IPS-20b (cell line): ENCODE results near the gene CAST.

ENCODE experiments used
- H3K27ac ChIP-seq: one replicate; pipeline ENCODE4 v1.5.1; 2013; ENCODE audit warnings: low read length
- H3K27me3 ChIP-seq: 2 replicates; pipeline ENCODE4 v1.6.1; 2013; ENCODE audit warnings: mild to moderate bottlenecking, low read length, inconsistent platforms; ENCODE audit not compliant: insufficient read depth
- H3K36me3 ChIP-seq: 2 replicates; pipeline ENCODE4 v1.6.1; 2013; ENCODE audit warnings: low read depth, mild to moderate bottlenecking, inconsistent platforms, low read length, moderate library complexity; ENCODE audit not compliant: insufficient read depth
- H3K4me1 ChIP-seq: 2 replicates; pipeline ENCODE4 v1.6.1; 2013; ENCODE audit warnings: mild to moderate bottlenecking, control low read depth, inconsistent platforms, low read length, moderate library complexity; ENCODE audit not compliant: insufficient read depth
- H3K4me3 ChIP-seq: 2 replicates; pipeline ENCODE4 v1.5.1; 2013; ENCODE audit warnings: mild to moderate bottlenecking, low read length, inconsistent platforms
- H3K9ac ChIP-seq: 2 replicates; pipeline ENCODE4 v1.6.1; 2013; ENCODE audit warnings: low read depth, mild to moderate bottlenecking, inconsistent platforms, low read length, moderate library complexity
- H3K9me3 ChIP-seq: 2 replicates; pipeline ENCODE4 v1.6.1; 2013; ENCODE audit warnings: mild to moderate bottlenecking, low read depth, low read length, inconsistent platforms; ENCODE audit not compliant: insufficient read depth

The CAST gene

GRCh38 chr5:96775050-96775449, 112.9 kb downstream of the CAST start:
- H3K9me3 ChIP-seq, result no peaks in the 10 kb centered on the region
- no peaks in the 10 kb centered on the region for H3K4me1 ChIP-seq
- no peaks in the 10 kb centered on the region for H3K27me3 ChIP-seq
- H3K4me3 ChIP-seq, result no peak overlapping the region
- no peak overlapping the region for H3K27ac ChIP-seq
- H3K9ac ChIP-seq, result no peak overlapping the region
- peaks cover 51% of the 10 kb centered on the region for H3K36me3 ChIP-seq

- no peaks in the 10 kb centered on the region for H3K4me1 ChIP-seq
- no peaks in the 10 kb centered on the region for H3K27me3 ChIP-seq
- no peak overlapping the region for H3K9ac ChIP-seq
- H3K27ac ChIP-seq, result no peak overlapping the region
- H3K9me3 ChIP-seq, result no peaks in the 10 kb centered on the region
- H3K36me3 ChIP-seq, result peaks cover 54% of the 10 kb centered on the region
- no peak overlapping the region for H3K4me3 ChIP-seq
Measured at GRCh38 chr5:96775689-96776088, 113.5 kb downstream of the CAST start.

- Histone ChIP-seq H3K9me3 (no peaks in the 10 kb centered on the region), H3K4me1 (no peaks in the 10 kb centered on the region), H3K27ac (no peak overlapping the region), H3K9ac (no peak overlapping the region), H3K4me3 (no peak overlapping the region), H3K27me3 (no peaks in the 10 kb centered on the region), H3K36me3 (peaks cover 53% of the 10 kb centered on the region)
Measured at GRCh38 chr5:96776621-96777020, 114.4 kb downstream of the CAST start.

- no peak overlapping the region for H3K27ac ChIP-seq
- no peaks in the 10 kb centered on the region for H3K4me1 ChIP-seq
- H3K9ac ChIP-seq, result no peak overlapping the region
- no peaks in the 10 kb centered on the region for H3K27me3 ChIP-seq
- no peak overlapping the region for H3K4me3 ChIP-seq
- H3K9me3 ChIP-seq, result no peaks in the 10 kb centered on the region; the same call in 1 of the 2 replicates
- peaks cover 50% of the 10 kb centered on the region for H3K36me3 ChIP-seq
Measured at GRCh38 chr5:96778409-96778808, 116.2 kb downstream of the CAST start.

- no peaks in the 10 kb centered on the region for H3K4me1 ChIP-seq
- H3K27ac ChIP-seq, result no peak overlapping the region
- no peaks in the 10 kb centered on the region for H3K27me3 ChIP-seq
- H3K9me3 ChIP-seq, result no peaks in the 10 kb centered on the region; the same call in 1 of the 2 replicates
- peaks cover 44% of the 10 kb centered on the region for H3K36me3 ChIP-seq
- no peak overlapping the region for H3K9ac ChIP-seq
- H3K4me3 ChIP-seq, result no peak overlapping the region
Measured at GRCh38 chr5:96780626-96781025, 118.5 kb downstream of the CAST start.

- no peak overlapping the region for H3K4me3 ChIP-seq
- no peak overlapping the region for H3K27ac ChIP-seq
- no peaks in the 10 kb centered on the region for H3K4me1 ChIP-seq
- H3K27me3 ChIP-seq, result no peaks in the 10 kb centered on the region
- no peak overlapping the region for H3K9ac ChIP-seq
- no peaks in the 10 kb centered on the region; the same call in 1 of the 2 replicates for H3K9me3 ChIP-seq
- H3K36me3 ChIP-seq, result peaks cover 38% of the 10 kb centered on the region
Measured at GRCh38 chr5:96781031-96781971, 119.1 kb downstream of the CAST start.

GRCh38 chr5:96783326-96783725, 121.2 kb downstream of the CAST start:
- no peaks in the 10 kb centered on the region; the same call in 1 of the 2 replicates for H3K9me3 ChIP-seq
- no peaks in the 10 kb centered on the region for H3K4me1 ChIP-seq
- no peak overlapping the region for H3K27ac ChIP-seq
- H3K9ac ChIP-seq, result no peak overlapping the region
- H3K4me3 ChIP-seq, result no peak overlapping the region
- H3K36me3 ChIP-seq, result peaks cover 24% of the 10 kb centered on the region; the same call in 1 of the 2 replicates
- H3K27me3 ChIP-seq, result no peaks in the 10 kb centered on the region

- no peaks in the 10 kb centered on the region for H3K4me1 ChIP-seq
- no peak overlapping the region for H3K4me3 ChIP-seq
- no peaks in the 10 kb centered on the region for H3K27me3 ChIP-seq
- H3K27ac ChIP-seq, result no peak overlapping the region
- no peaks in the 10 kb centered on the region; the same call in 1 of the 2 replicates for H3K9me3 ChIP-seq
- H3K36me3 ChIP-seq, result peaks cover 33% of the 10 kb centered on the region; the same call in 1 of the 2 replicates
- no peak overlapping the region for H3K9ac ChIP-seq
Measured at GRCh38 chr5:96785326-96786109, 123.3 kb downstream of the CAST start.

- H3K9ac ChIP-seq, result no peak overlapping the region
- peaks cover 21% of the 10 kb centered on the region; the same call in 1 of the 2 replicates for H3K36me3 ChIP-seq
- H3K27ac ChIP-seq, result no peak overlapping the region
- H3K4me1 ChIP-seq, result peaks cover 7% of the 10 kb centered on the region; the same call in 1 of the 2 replicates
- no peaks in the 10 kb centered on the region for H3K27me3 ChIP-seq
- H3K4me3 ChIP-seq, result no peak overlapping the region
- no peaks in the 10 kb centered on the region; the same call in 1 of the 2 replicates for H3K9me3 ChIP-seq
Measured at GRCh38 chr5:96788112-96788749, 126.1 kb downstream of the CAST start.

GRCh38 chr5:96789794-96790330, 127.7 kb downstream of the CAST start:
- Histone ChIP-seq H3K9ac (no peak overlapping the region), H3K36me3 (peaks cover 24% of the 10 kb centered on the region), H3K9me3 (no peaks in the 10 kb centered on the region), H3K4me1 (peaks cover 7% of the 10 kb centered on the region; the same call in 1 of the 2 replicates), H3K4me3 (no peak overlapping the region), H3K27me3 (no peaks in the 10 kb centered on the region), H3K27ac (no peak overlapping the region)

GRCh38 chr5:96790961-96791504, 128.9 kb downstream of the CAST start:
- Histone ChIP-seq H3K9me3 (no peaks in the 10 kb centered on the region), H3K9ac (no peak overlapping the region), H3K27me3 (no peaks in the 10 kb centered on the region), H3K36me3 (peaks cover 23% of the 10 kb centered on the region), H3K4me3 (no peak overlapping the region), H3K4me1 (peaks cover 7% of the 10 kb centered on the region; the same call in 1 of the 2 replicates), H3K27ac (no peak overlapping the region)
